Neural crest cell (in vitro differentiated cells): ENCODE results near the gene CSHL1. TPM values are rescaled to one million over a fixed set of nuclear protein-coding genes. Genes with fewer than 3 reads are reported as not detected.

Experiments used
- DNase-seq: peaks from one replicate; pipeline ENCODE4 v3.0.0; 2021; ENCODE audit warnings: low read depth, mixed read lengths, low spot score
- H3K27ac Mint-ChIP-seq: one replicate; pipeline ENCODE4 v1.8.0; 2021; ENCODE audit warnings: mild to moderate bottlenecking, mixed read lengths; ENCODE audit not compliant: unreplicated experiment
- H3K27me3 Mint-ChIP-seq: 2 replicates; pipeline ENCODE4 v1.8.0; 2021; ENCODE audit warnings: low read depth, mild to moderate bottlenecking, mixed read lengths
- H3K36me3 Mint-ChIP-seq: 2 replicates; pipeline ENCODE4 v1.8.0; 2021; ENCODE audit warnings: low read depth, mild to moderate bottlenecking, mixed read lengths
- H3K4me1 Mint-ChIP-seq: 2 replicates; pipeline ENCODE4 v1.8.0; 2021; ENCODE audit warnings: mixed read lengths
- H3K4me3 Mint-ChIP-seq: one replicate; pipeline ENCODE4 v1.8.0; 2021; ENCODE audit warnings: mild to moderate bottlenecking, mixed read lengths
- H3K9me3 Mint-ChIP-seq: 2 replicates; pipeline ENCODE4 v1.8.0; 2021; ENCODE audit warnings: mixed read lengths
- CTCF ChIP-seq: fragments of 200-600 bp; sonication (generic); conservative IDR thresholded peaks from 2 replicates; pipeline ENCODE4 v1.5.0; 2021; ENCODE audit warnings: antibody characterized with exemption, mild to moderate bottlenecking
- total RNA-seq: library from RNA; stranded (reverse); gene quantifications from 2 replicates; pipeline ENCODE4 v1.2.1, GENCODE V29; 2021

The CSHL1 gene
- total RNA-seq, 1 donor from 2014 or later = not detected

GRCh38 chr17:63939401-63939800, 28.3 kb upstream of the CSHL1 start:
- Mint-ChIP-seq H3K36me3 (no peaks in the 10 kb centered on the region), H3K4me1 (peaks cover 15% of the 10 kb centered on the region), H3K4me3 (no peak overlapping the region), H3K27ac (no peak overlapping the region), H3K27me3 (no peaks in the 10 kb centered on the region), H3K9me3 (no peaks in the 10 kb centered on the region)
- DNase-seq = no peak
- no peak for TF ChIP-seq CTCF

GRCh38 chr17:63937920-63938319, 26.9 kb upstream of the CSHL1 start:
- no peaks in the 10 kb centered on the region for H3K27me3 Mint-ChIP-seq
- peak overlapping the region; percentile 71 for H3K27ac Mint-ChIP-seq
- TF ChIP-seq CTCF = no peak
- peaks cover 15% of the 10 kb centered on the region for H3K4me1 Mint-ChIP-seq
- DNase-seq = no peak
- no peaks in the 10 kb centered on the region for H3K9me3 Mint-ChIP-seq
- no peak overlapping the region for H3K4me3 Mint-ChIP-seq
- no peaks in the 10 kb centered on the region for H3K36me3 Mint-ChIP-seq

GRCh38 chr17:63937319-63937718, 26.3 kb upstream of the CSHL1 start:
- H3K27me3 Mint-ChIP-seq = no peaks in the 10 kb centered on the region
- peaks cover 15% of the 10 kb centered on the region for H3K4me1 Mint-ChIP-seq
- H3K9me3 Mint-ChIP-seq = no peaks in the 10 kb centered on the region
- H3K36me3 Mint-ChIP-seq = no peaks in the 10 kb centered on the region
- no peak overlapping the region for H3K27ac Mint-ChIP-seq
- DNase-seq = no peak
- TF ChIP-seq CTCF = no peak
- no peak overlapping the region for H3K4me3 Mint-ChIP-seq

- no peak for TF ChIP-seq CTCF
- H3K36me3 Mint-ChIP-seq = no peaks in the 10 kb centered on the region
- H3K4me1 Mint-ChIP-seq = peaks cover 20% of the 10 kb centered on the region
- H3K27me3 Mint-ChIP-seq = no peaks in the 10 kb centered on the region
- no peak for DNase-seq
- H3K9me3 Mint-ChIP-seq = no peaks in the 10 kb centered on the region
- H3K27ac Mint-ChIP-seq = no peak overlapping the region
- H3K4me3 Mint-ChIP-seq = no peak overlapping the region
Observed at GRCh38 chr17:63934183-63935112, 23.4 kb upstream of the CSHL1 start.

GRCh38 chr17:63933598-63933997, 22.5 kb upstream of the CSHL1 start:
- H3K27ac Mint-ChIP-seq = no peak overlapping the region
- H3K4me1 Mint-ChIP-seq = peaks cover 15% of the 10 kb centered on the region
- H3K9me3 Mint-ChIP-seq = no peaks in the 10 kb centered on the region
- no peak for DNase-seq
- no peaks in the 10 kb centered on the region for H3K36me3 Mint-ChIP-seq
- H3K27me3 Mint-ChIP-seq = no peaks in the 10 kb centered on the region
- TF ChIP-seq CTCF = no peak
- no peak overlapping the region for H3K4me3 Mint-ChIP-seq
